NCI-H2029 (cell line): ENCODE results near the gene ST3GAL4.
A peak's percentile ranks its signal among the peaks of the same experiment; 100 is the strongest.

ENCODE experiments used
- DNase-seq: peaks from one replicate; lab custom pipeline; 2025; lab: John Stamatoyannopoulos, UW

Gene ST3GAL4

GRCh38 chr11:126329644-126330211 lies 25.8 kb upstream of the ST3GAL4 start:
- DNase-seq: no peak

GRCh38 chr11:126331286-126331685 lies 24.2 kb upstream of the ST3GAL4 start:
- no peak for DNase-seq

GRCh38 chr11:126332221-126332711 lies 23.2 kb upstream of the ST3GAL4 start:
- DNase-seq: no peak

GRCh38 chr11:126333142-126333541 lies 22.3 kb upstream of the ST3GAL4 start:
- peak; percentile 43 for DNase-seq

- no peak for DNase-seq
Observed at GRCh38 chr11:126334659-126335462, 20.6 kb upstream of the ST3GAL4 start.

- DNase-seq: no peak
Observed at GRCh38 chr11:126335463-126335760, 20.1 kb upstream of the ST3GAL4 start.

- DNase-seq: no peak
Observed at GRCh38 chr11:126336138-126336541, 19.3 kb upstream of the ST3GAL4 start.

GRCh38 chr11:126336671-126337101 lies 18.8 kb upstream of the ST3GAL4 start:
- DNase-seq: no peak

- DNase-seq: no peak
Observed at GRCh38 chr11:126337126-126337473, 18.4 kb upstream of the ST3GAL4 start.

- no peak for DNase-seq
Observed at GRCh38 chr11:126337474-126338241, 17.8 kb upstream of the ST3GAL4 start.

- DNase-seq: no peak
Observed at GRCh38 chr11:126338346-126339055, 17.0 kb upstream of the ST3GAL4 start.

- no peak for DNase-seq
Observed at GRCh38 chr11:126339073-126339862, 16.2 kb upstream of the ST3GAL4 start.

GRCh38 chr11:126339863-126340434 lies 15.5 kb upstream of the ST3GAL4 start:
- DNase-seq: no peak

- DNase-seq: no peak
Observed at GRCh38 chr11:126340960-126341606, 14.4 kb upstream of the ST3GAL4 start.

- no peak for DNase-seq
Observed at GRCh38 chr11:126341760-126342161, 13.7 kb upstream of the ST3GAL4 start.

GRCh38 chr11:126343051-126343450 lies 12.4 kb upstream of the ST3GAL4 start:
- no peak for DNase-seq

GRCh38 chr11:126344141-126345080 lies 11.1 kb upstream of the ST3GAL4 start:
- no peak for DNase-seq

GRCh38 chr11:126345283-126345682 lies 10.2 kb upstream of the ST3GAL4 start:
- no peak for DNase-seq

GRCh38 chr11:126345759-126346585 lies 9.5 kb upstream of the ST3GAL4 start:
- no peak for DNase-seq
